Heart left ventricle (tissue), 16 donors: ENCODE data around the gene NAPA. TPM values are rescaled to one million over a fixed set of nuclear protein-coding genes. Genes with fewer than 3 reads are reported as not detected.

Source experiments
- ATAC-seq, 4 donors: fragments of 200-7000 bp; cut with Tn5 transposase; one replicate each; pipeline ENCODE4 v1.9.1; 2020 to 2022; ENCODE audit warnings: moderate library complexity in 4 of 4, mild to moderate bottlenecking in 3 of 4, moderate number of reproducible peaks in 1 of 4
- DNase-seq, 5 donors: peaks; one replicate each; pipeline ENCODE4 v3.0.0-alpha.2; 2020
- H3K27ac ChIP-seq, 12 donors: fragments of 200-600 bp; sonication (generic) in 4 of 12; one replicate each; pipeline versions ENCODE4 v1.5.0 to v1.8.0; 2016 to 2022; ENCODE audit warnings: mild to moderate bottlenecking in 2 of 12
- H3K27me3 ChIP-seq, 9 donors: fragments of 200-600 bp; sonication (generic) in 2 of 9; one replicate each; pipeline versions ENCODE4 v1.5.1 to v1.8.0; 2016 to 2022; ENCODE audit warnings: mild to moderate bottlenecking in 3 of 9
- H3K36me3 ChIP-seq, 9 donors: fragments of 200-600 bp; sonication (generic) in 2 of 9; one replicate each; pipeline versions ENCODE4 v1.5.0 to v1.8.0; 2018 to 2022; ENCODE audit warnings: mild to moderate bottlenecking in 2 of 9
- H3K4me1 ChIP-seq, 12 donors: fragments of 200-600 bp; sonication (generic) in 4 of 12; one replicate each; pipeline versions ENCODE4 v1.5.0 to v1.8.0; 2016 to 2022; ENCODE audit warnings: mild to moderate bottlenecking in 3 of 12
- H3K4me3 ChIP-seq, 12 donors: fragments of 200-600 bp; sonication (generic) in 4 of 12; one replicate each; pipeline versions ENCODE4 v1.5.0 to v1.8.0; 2017 to 2022; ENCODE audit warnings: mild to moderate bottlenecking in 9 of 12, moderate library complexity in 4 of 12
- H3K9me3 ChIP-seq, 12 donors: fragments of 200-600 bp; sonication (generic) in 4 of 12; one replicate each; pipeline versions ENCODE4 v1.5.0 to v1.8.0; 2016 to 2022; ENCODE audit warnings: mild to moderate bottlenecking in 1 of 12
- POLR2A ChIP-seq, 2 donors: fragments of 450-650 bp; IDR thresholded peaks; one replicate each; pipeline ENCODE4 v1.6.1; 2017; ENCODE audit warnings: antibody characterized with exemption in 2 of 2, mild to moderate bottlenecking in 2 of 2, moderate library complexity in 2 of 2
- WGBS, 4 donors: extraction: QIAGEN DNeasy Blood & Tissue Kit in 2 of 4; methylation state at CpG; one replicate each; pipeline versions ENCODE4 v1.1.5 to v1.1.7; 2013 to 2018; 5-methylcytosine and 5-hydroxymethylcytosine counted together
- intact Hi-C, 10 donors: fragments of 100-400 bp; cut with DNase I; formaldehyde crosslinking; loops; one replicate each; pipeline versions ENCODE4 v1.11.1 to v1.14.2; 2022
- polyA plus RNA-seq, 2 donors: library from polyadenylated mRNA; stranded (reverse); fragments of 200-250 nt; gene quantifications; one replicate each; pipeline ENCODE4 v1.2.3, GENCODE V29; 2013
- total RNA-seq, 9 donors: library from RNA; depleted of rRNA in 2 of 9; stranded (reverse); fragments of >200 nt in 2 of 9; fragmentation: NEBNext Ultra II Directional in 3 of 9; extraction: Animal tissue kit (Norgen Biotek cat#: 25700) in 3 of 9; gene quantifications; one replicate each; pipeline versions ENCODE4 v1.1.0 to v1.2.4, GENCODE V29; 2016 to 2023
- TF ChIP-seq, protein P1 (sequence below), 12 donors: fragments of 200-600 bp; sonication (generic) in 4 of 12; IDR thresholded peaks; one replicate each; pipeline versions ENCODE4 v1.5.0 to v1.8.0; 2018 to 2022; ENCODE audit warnings: antibody characterized with exemption in 12 of 12, mild to moderate bottlenecking in 5 of 12
- donor health status: ischemic (EF 13 %, LVEDD 7.1; RV severe dilation, severe dysfunction).
- donor health status: healthy with polysubstance abuse.
- donor health status: DM: no; HTN: yes; CAD: no.
- donor health status: DM: no; HTN: no; CAD: no.
- donor health status: ischemic (EF 25% LVEDD 6.9; RV normal size, moderate dysfunction).
- donor health status: ischemic (EF 25% LVEDD 5.7; RV mildly dilated, moderate dysfunction).
- donor health status: healthy.
- donor health status: DM: yes; HTN: yes; CAD: no.
- donor health status: ischemic (EF 35%, LVEDD 5.7; RV mildly dilated, moderate dysfunction).
- donor health status: nonischemic (EF 11% LVEDD 7.7; RV severe dilation, severe dysfunction).
- donor health status: DM: yes; HTN: yes; CAD: no.
- donor health status: PGD.
- donor health status: ischemic (EF 29% LVEDD 5.4; RV normal size, mild dysfunction).
- donor health status: nonischemic (EF 23%, LVEDD 6.1; RV moderate dilation, normal function).

NAPA gene
- total and polyA plus RNA-seq, 11 donors, result 113 to 238 (median 122) TPM

DNA sequence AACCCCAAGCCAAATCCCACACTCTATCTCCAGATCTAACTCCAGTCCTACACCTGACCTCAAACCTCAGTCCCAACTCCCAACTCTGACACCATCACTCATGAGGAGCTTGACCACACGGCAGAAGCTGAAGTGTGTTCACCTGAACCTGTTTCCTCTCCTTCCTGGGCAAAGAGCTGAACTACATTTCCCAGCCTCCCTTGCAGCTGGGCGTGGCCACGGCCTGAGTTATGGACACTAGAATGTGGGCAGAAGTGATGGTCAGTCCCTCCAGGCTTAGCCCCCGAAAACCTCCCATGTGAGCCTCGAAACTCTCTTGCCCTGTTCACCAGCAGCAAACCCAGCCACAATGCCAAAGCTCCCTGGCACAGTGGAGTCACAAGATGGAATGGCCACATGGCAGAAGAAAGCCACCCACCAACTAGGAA, 76.1 kb downstream of the NAPA start:
- no peak for ATAC-seq
- H3K4me1 ChIP-seq, result peaks cover 0 to 3% (median 0%) of the 10 kb centered on the region in 12 donors
- 25 to 36% (median 30%) methylated on average over 4 to 5 of the region's 5 CpGs for WGBS, 4 donors
- H3K27ac ChIP-seq, result no peak overlapping the region
- peaks cover 3 to 76% (median 35%) of the 10 kb centered on the region in 9 donors for H3K27me3 ChIP-seq
- H3K4me3 ChIP-seq, result no peak overlapping the region
- TF ChIP-seq, protein P1, sequence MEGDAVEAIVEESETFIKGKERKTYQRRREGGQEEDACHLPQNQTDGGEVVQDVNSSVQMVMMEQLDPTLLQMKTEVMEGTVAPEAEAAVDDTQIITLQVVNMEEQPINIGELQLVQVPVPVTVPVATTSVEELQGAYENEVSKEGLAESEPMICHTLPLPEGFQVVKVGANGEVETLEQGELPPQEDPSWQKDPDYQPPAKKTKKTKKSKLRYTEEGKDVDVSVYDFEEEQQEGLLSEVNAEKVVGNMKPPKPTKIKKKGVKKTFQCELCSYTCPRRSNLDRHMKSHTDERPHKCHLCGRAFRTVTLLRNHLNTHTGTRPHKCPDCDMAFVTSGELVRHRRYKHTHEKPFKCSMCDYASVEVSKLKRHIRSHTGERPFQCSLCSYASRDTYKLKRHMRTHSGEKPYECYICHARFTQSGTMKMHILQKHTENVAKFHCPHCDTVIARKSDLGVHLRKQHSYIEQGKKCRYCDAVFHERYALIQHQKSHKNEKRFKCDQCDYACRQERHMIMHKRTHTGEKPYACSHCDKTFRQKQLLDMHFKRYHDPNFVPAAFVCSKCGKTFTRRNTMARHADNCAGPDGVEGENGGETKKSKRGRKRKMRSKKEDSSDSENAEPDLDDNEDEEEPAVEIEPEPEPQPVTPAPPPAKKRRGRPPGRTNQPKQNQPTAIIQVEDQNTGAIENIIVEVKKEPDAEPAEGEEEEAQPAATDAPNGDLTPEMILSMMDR (IDR thresholded peaks at IDR 0.05), result no peak
- no peak for TF ChIP-seq POLR2A (IDR thresholded peaks at IDR 0.05)
- intact Hi-C loops, result loop anchor here in 6 of 10 donors (5.0 to 10.0 kb wide), 3 partner anchors 78 to 258 kb away; partner anchors contain the start of genes NAPA (in 4 of the 6) and BICRA (in 1 of the 6)
- peak in 1 of 5 donors; percentile 12 for DNase-seq
- no peaks in the 10 kb centered on the region for H3K9me3 ChIP-seq
- H3K36me3 ChIP-seq, result no peaks in the 10 kb centered on the region

Other genes starting within 250 kb of the NAPA start
- 10 to 100 TPM in 5 of 9 donors, 1 to 10 TPM in 4; 4.8 to 14.0 (median 10.3) TPM for gene INAFM1, start 240.2 kb downstream of the NAPA start, total RNA-seq
- 1 to 10 TPM; 7.4 to 8.3 TPM for gene INAFM1, start 240.2 kb downstream of the NAPA start, polyA plus RNA-seq
- gene C5AR1, start 205.2 kb downstream of the NAPA start, total RNA-seq, result 10 to 100 TPM in 3 of 9 donors, 1 to 10 TPM in 6; 3.0 to 37.9 (median 7.5) TPM
- gene C5AR1, start 205.2 kb downstream of the NAPA start, polyA plus RNA-seq, result 1 to 10 TPM in 1 of 2 donors, under 1 TPM in 1; 0.80 to 5.6 TPM
- 1 to 10 TPM in 3 of 9 donors, under 1 TPM in 6; 0.12 to 3.3 (median 0.94) TPM for gene C5AR2, start 182.9 kb downstream of the NAPA start, total RNA-seq
- under 1 TPM; 0.23 to 0.55 TPM for gene C5AR2, start 182.9 kb downstream of the NAPA start, polyA plus RNA-seq
- gene DHX34, start 165.7 kb downstream of the NAPA start, total RNA-seq, result 10 to 100 TPM in 2 of 9 donors, 1 to 10 TPM in 7; 3.7 to 10.6 (median 6.7) TPM
- gene DHX34, start 165.7 kb downstream of the NAPA start, polyA plus RNA-seq, result 10 to 100 TPM in 1 of 2 donors, 1 to 10 TPM in 1; 6.1 to 13.3 TPM
- gene MEIS3, start 95.5 kb downstream of the NAPA start, total RNA-seq, result 1 to 10 TPM; 1.8 to 6.0 (median 2.5) TPM
- 1 to 10 TPM; 2.4 to 3.7 TPM for gene MEIS3, start 95.5 kb downstream of the NAPA start, polyA plus RNA-seq
- gene SLC8A2, start 43.2 kb downstream of the NAPA start, total RNA-seq, result under 1 TPM in 6 of 9 donors, not detected in 3; 0.08 to 0.67 (median 0.30) TPM
- under 1 TPM in 1 of 2 donors, not detected in 1; 0.12 TPM for gene SLC8A2, start 43.2 kb downstream of the NAPA start, polyA plus RNA-seq
- gene KPTN, start 30.8 kb downstream of the NAPA start, total RNA-seq, result 1 to 10 TPM; 3.2 to 9.5 (median 7.0) TPM
- 10 to 100 TPM in 1 of 2 donors, 1 to 10 TPM in 1; 9.4 to 15.8 TPM for gene KPTN, start 30.8 kb downstream of the NAPA start, polyA plus RNA-seq
- gene ZNF541, start 58.1 kb upstream of the NAPA start, total RNA-seq, result 1 to 10 TPM in 6 of 9 donors, under 1 TPM in 3; 0.63 to 3.8 (median 1.1) TPM
- gene ZNF541, start 58.1 kb upstream of the NAPA start, polyA plus RNA-seq, result 1 to 10 TPM in 1 of 2 donors, under 1 TPM in 1; 0.15 to 1.1 TPM
- 10 to 100 TPM in 3 of 9 donors, 1 to 10 TPM in 6; 5.3 to 14.5 (median 8.7) TPM for gene BICRA, start 94.1 kb upstream of the NAPA start, total RNA-seq
- 1 to 10 TPM; 7.2 to 7.6 TPM for gene BICRA, start 94.1 kb upstream of the NAPA start, polyA plus RNA-seq
- 100 to 1,000 TPM in 1 of 9 donors, 10 to 100 TPM in 8; 39.9 to 133 (median 45.1) TPM for gene EHD2, start 198.4 kb upstream of the NAPA start, total RNA-seq
- gene EHD2, start 198.4 kb upstream of the NAPA start, polyA plus RNA-seq, result 10 to 100 TPM; 30.6 to 52.7 TPM
- 100 to 1,000 TPM; 132 to 206 (median 171) TPM for gene NOP53, start 230.5 kb upstream of the NAPA start, total RNA-seq
- gene NOP53, start 230.5 kb upstream of the NAPA start, polyA plus RNA-seq, result 100 to 1,000 TPM; 242 to 259 TPM